Thyroid gland (tissue), 4 donors: ENCODE results near the gene PRKCH.

Source experiments
- POLR2A ChIP-seq, 2 donors: fragments of 450-650 bp; IDR thresholded peaks; one replicate each; pipeline ENCODE4 v1.6.1; 2017; ENCODE audit warnings: antibody characterized with exemption in 2 of 2, mild to moderate bottlenecking in 2 of 2, moderate library complexity in 1 of 2
- TF ChIP-seq, protein P1 (sequence below), 6 experiments: fragments of 200-600 bp in 3 of 6; fragments of 450-650 bp in 3 of 6; sonication (generic) in 3 of 6; IDR thresholded peaks; one replicate each; pipeline ENCODE4 v1.5.1; 2016 to 2019; ENCODE audit warnings: antibody characterized with exemption in 6 of 6, mild to moderate bottlenecking in 2 of 6, inconsistent platforms in 1 of 6, moderate library complexity in 1 of 6

DNA sequence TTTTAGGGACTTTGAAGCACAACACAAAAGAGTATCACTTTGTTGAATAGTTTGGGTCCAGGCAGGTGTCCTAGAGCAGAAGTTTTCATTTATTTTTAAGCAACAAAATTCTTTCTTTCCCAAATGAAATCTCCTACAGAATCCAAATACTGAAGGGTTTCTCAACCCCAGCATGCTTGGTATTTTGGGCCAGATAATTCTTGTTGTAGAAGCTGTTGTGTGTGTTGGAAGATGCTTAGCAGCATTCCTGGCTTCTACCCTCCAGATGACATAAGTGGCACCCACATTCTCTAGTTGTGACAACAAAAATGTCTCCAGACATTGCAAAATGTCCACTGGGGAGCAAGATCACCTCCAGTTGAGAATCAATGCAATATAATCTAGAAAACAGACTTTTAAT lies 97.8 kb downstream of the PRKCH start:
- no peak for TF ChIP-seq POLR2A (IDR thresholded peaks at IDR 0.05)
- TF ChIP-seq, protein P1, sequence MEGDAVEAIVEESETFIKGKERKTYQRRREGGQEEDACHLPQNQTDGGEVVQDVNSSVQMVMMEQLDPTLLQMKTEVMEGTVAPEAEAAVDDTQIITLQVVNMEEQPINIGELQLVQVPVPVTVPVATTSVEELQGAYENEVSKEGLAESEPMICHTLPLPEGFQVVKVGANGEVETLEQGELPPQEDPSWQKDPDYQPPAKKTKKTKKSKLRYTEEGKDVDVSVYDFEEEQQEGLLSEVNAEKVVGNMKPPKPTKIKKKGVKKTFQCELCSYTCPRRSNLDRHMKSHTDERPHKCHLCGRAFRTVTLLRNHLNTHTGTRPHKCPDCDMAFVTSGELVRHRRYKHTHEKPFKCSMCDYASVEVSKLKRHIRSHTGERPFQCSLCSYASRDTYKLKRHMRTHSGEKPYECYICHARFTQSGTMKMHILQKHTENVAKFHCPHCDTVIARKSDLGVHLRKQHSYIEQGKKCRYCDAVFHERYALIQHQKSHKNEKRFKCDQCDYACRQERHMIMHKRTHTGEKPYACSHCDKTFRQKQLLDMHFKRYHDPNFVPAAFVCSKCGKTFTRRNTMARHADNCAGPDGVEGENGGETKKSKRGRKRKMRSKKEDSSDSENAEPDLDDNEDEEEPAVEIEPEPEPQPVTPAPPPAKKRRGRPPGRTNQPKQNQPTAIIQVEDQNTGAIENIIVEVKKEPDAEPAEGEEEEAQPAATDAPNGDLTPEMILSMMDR (IDR thresholded peaks at IDR 0.05), result no peak
